GM06990 (cell line): ENCODE data around the gene UBXN6.

Experiments used
- DNase-seq: peaks from one replicate; pipeline ENCODE4 v3.0.0-alpha.2; 2011; ENCODE audit not compliant: insufficient read length; ENCODE audit errors: extremely low read depth
- H3K27me3 ChIP-seq: replicated peaks from 2 replicates; pipeline ENCODE4 v1.6.0; 2011; ENCODE audit warnings: low read length; ENCODE audit not compliant: control insufficient read depth, insufficient read depth
- H3K36me3 ChIP-seq: 2 replicates; pipeline ENCODE4 v1.5.1; 2011; ENCODE audit warnings: low read length; ENCODE audit not compliant: control insufficient read depth, insufficient read depth
- H3K4me3 ChIP-seq: replicated peaks from 2 replicates; pipeline ENCODE4 v1.5.1; 2011; ENCODE audit warnings: low read depth, mild to moderate bottlenecking, control low read depth, low read length
- TF ChIP-seq, protein P1 (sequence below): IDR thresholded peaks from 2 replicates; pipeline ENCODE4 v1.5.1; 2011; ENCODE audit warnings: low read length, control low read depth, mild to moderate bottlenecking, inconsistent platforms; ENCODE audit not compliant: insufficient read depth, poor library complexity, severe bottlenecking

The UBXN6 gene

DNA sequence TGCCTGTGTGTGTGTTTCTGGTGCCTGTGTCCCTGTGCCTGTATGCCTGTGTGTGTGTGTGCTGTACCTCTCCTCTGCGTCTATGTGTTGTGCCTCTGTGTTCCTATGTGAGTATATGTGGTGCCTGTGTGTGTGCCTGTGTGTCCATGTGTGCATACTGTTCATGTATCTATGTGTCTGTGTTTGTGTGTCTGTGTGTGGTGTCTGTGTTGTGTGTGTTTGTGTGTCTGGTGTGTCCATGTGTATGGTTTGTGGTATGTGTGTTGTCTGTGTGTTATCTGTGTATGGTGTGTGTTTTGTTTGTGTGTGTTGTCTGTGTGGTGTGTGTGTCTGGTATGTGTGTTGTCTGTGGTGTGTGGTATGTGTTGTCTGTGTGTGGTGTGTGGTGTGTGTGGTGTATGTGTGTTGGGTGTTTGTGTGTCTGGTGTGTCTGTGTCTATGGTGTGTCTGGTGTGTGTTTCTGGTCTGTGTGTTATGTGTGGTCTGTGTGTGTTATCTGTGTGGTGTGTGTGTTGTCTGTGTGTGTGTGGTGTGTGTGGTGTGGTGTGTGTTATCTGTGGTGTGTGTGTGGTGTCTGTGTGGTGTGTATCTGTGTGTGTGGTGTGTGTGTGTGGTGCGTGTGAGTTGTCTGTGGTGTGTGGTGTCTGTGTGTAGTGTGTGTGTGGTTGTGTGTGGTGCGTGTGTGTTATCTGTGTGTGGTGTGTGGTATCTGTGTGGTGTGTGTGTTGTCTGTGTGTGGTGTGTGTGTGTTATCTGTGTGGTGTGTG lies 34.9 kb upstream of the UBXN6 start:
- no peaks in the 10 kb centered on the region for H3K27me3 ChIP-seq
- DNase-seq: no peak
- TF ChIP-seq, protein P1, sequence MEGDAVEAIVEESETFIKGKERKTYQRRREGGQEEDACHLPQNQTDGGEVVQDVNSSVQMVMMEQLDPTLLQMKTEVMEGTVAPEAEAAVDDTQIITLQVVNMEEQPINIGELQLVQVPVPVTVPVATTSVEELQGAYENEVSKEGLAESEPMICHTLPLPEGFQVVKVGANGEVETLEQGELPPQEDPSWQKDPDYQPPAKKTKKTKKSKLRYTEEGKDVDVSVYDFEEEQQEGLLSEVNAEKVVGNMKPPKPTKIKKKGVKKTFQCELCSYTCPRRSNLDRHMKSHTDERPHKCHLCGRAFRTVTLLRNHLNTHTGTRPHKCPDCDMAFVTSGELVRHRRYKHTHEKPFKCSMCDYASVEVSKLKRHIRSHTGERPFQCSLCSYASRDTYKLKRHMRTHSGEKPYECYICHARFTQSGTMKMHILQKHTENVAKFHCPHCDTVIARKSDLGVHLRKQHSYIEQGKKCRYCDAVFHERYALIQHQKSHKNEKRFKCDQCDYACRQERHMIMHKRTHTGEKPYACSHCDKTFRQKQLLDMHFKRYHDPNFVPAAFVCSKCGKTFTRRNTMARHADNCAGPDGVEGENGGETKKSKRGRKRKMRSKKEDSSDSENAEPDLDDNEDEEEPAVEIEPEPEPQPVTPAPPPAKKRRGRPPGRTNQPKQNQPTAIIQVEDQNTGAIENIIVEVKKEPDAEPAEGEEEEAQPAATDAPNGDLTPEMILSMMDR: no peak
- H3K36me3 ChIP-seq: peaks cover 21% of the 10 kb centered on the region
- H3K4me3 ChIP-seq: no peak overlapping the region

DNA sequence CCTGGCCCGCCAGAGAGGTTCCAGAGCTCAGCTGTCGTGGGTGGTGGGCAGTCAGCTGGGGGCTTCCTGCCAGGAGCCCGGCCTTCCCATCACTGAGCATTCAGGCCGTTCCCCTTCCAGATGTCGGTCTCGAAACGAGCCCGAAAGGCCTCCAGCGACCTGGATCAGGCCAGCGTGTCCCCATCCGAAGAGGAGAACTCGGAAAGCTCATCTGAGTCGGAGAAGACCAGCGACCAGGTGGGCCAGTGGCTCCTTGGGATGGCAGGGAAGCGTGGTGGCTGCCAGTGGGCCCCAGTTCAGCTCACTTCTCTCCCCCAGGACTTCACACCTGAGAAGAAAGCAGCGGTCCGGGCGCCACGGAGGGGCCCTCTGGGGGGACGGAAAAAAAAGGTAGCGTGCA lies 33.9 kb upstream of the UBXN6 start:
- H3K36me3 ChIP-seq: peaks cover 20% of the 10 kb centered on the region
- H3K4me3 ChIP-seq: no peak overlapping the region
- H3K27me3 ChIP-seq: no peaks in the 10 kb centered on the region
- DNase-seq: no peak
- TF ChIP-seq, protein P1: no peak

DNA sequence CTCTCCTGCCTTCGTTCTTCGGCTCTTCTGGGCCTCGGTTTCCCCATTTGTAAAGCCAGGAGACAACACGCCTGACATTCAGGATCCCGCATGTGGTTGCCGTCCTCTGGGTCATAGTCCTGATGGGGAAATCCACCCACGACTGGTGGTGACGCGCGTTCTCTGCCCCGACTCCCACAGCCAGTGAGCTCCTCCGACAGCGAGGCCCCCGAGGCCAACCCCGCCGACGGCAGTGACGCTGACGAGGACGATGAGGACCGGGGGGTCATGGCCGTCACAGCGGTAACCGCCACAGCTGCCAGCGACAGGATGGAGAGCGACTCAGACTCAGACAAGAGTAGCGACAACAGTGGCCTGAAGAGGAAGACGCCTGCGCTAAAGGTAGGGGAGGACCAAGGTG lies 30.9 kb upstream of the UBXN6 start:
- TF ChIP-seq, protein P1: no peak
- Histone ChIP-seq H3K36me3 (peaks cover 16% of the 10 kb centered on the region), H3K4me3 (no peak overlapping the region), H3K27me3 (no peaks in the 10 kb centered on the region)
- DNase-seq: no peak

DNA sequence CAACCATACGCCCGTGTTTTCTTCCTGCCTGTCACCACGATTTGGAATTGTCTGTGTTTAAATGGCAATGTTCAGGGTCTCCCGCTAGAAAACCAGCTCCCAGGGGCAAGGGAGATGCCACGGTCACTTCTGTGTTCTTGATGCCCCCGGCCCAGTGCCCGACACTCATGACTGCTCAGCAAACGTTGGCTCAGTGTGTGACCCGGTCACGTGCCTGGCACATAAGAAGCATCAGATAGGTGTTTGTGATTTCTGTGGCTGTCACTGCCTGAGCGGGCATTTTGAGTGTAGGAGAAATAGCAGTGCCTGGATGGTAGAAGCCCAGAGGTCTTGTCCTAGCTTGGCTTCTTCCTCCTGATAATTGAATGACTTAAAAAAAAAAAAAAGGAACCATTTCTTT lies 30.0 kb upstream of the UBXN6 start:
- no peak overlapping the region for H3K4me3 ChIP-seq
- peaks cover 15% of the 10 kb centered on the region for H3K36me3 ChIP-seq
- TF ChIP-seq, protein P1: no peak
- no peak for DNase-seq
- no peaks in the 10 kb centered on the region for H3K27me3 ChIP-seq

DNA sequence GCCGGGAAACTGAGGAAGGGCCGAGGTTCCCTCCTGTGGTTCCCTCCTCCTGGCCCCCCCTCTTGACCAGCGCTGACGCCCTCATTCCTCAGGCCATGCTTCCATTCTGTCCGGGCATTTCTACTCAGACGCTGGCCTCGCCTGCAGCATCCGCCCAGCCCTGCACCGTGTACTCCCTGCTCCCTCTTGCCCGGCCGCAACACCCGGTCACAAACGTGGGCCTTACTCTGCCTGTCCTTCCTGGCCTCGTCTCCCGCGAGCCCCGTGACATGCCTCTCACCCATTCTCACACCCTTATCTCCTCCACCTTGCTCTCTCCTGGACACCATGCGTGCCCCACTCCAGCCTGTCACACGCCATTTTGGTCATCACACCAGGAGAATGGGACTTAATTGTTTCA lies 25.8 kb upstream of the UBXN6 start:
- Histone ChIP-seq H3K36me3 (peaks cover 10% of the 10 kb centered on the region), H3K4me3 (no peak overlapping the region), H3K27me3 (no peaks in the 10 kb centered on the region)
- TF ChIP-seq, protein P1: no peak
- DNase-seq: no peak
